H1 (cell line): Measurements from ENCODE around the gene NMNAT3. TPM values are rescaled to one million over a fixed set of nuclear protein-coding genes. Genes with fewer than 3 reads are reported as not detected.

Experiments
- CTCF ChIA-PET: fragments of 300-600 bp; sonication (Branson Sonifier 250); formaldehyde crosslinking; loops from one replicate; lab custom pipeline; 2021; ENCODE audit not compliant: partially characterized antibody; lab: Charles Lee
- POLR2A ChIA-PET: fragments of 300-600 bp; sonication (Branson Sonifier 250); formaldehyde crosslinking; loops from one replicate; lab custom pipeline; 2021; ENCODE audit warnings: inconsistent platforms; ENCODE audit not compliant: partially characterized antibody; lab: Charles Lee
- DNase-seq, 2 experiments: peaks; one replicate each; pipeline versions ENCODE4 v3.0.0 to v3.0.0-alpha.2; 2010 to 2022; ENCODE audit warnings: low spot score in 2 of 2, low read depth in 1 of 2, mixed read lengths in 1 of 2
- FAIRE-seq: peaks from 2 replicates; lab custom pipeline; 2011; peaks lifted over from hg19 to GRCh38; lab: Jason Lieb, UNC
- H2AFZ ChIP-seq: 2 replicates; pipeline ENCODE4 v1.8.1; 2012; ENCODE audit warnings: low read length, inconsistent platforms
- H2AK5ac ChIP-seq: 2 replicates; pipeline ENCODE4 v1.6.1; 2013; ENCODE audit warnings: low read depth, low read length
- H2BK120ac ChIP-seq: replicated peaks from 2 replicates; pipeline ENCODE3; 2013; ENCODE audit warnings: low read depth, low read length, inconsistent platforms
- H2BK12ac ChIP-seq: 2 replicates; pipeline ENCODE4 v1.6.1; 2013; ENCODE audit warnings: low read depth, low read length
- H2BK15ac ChIP-seq: 2 replicates; pipeline ENCODE4 v1.6.1; 2013; ENCODE audit warnings: low read length
- H2BK20ac ChIP-seq: 2 replicates; pipeline ENCODE4 v1.6.1; 2013; ENCODE audit warnings: low read length
- H2BK5ac ChIP-seq: 2 replicates; pipeline ENCODE4 v1.6.1; 2013; ENCODE audit warnings: low read depth, low read length
- H3K14ac ChIP-seq: 2 replicates; pipeline ENCODE4 v1.6.1; 2013; ENCODE audit warnings: inconsistent platforms; ENCODE audit not compliant: insufficient read length
- H3K18ac ChIP-seq: 2 replicates; pipeline ENCODE4 v1.6.1; 2013; ENCODE audit warnings: low read length; ENCODE audit errors: extremely low read depth
- H3K23ac ChIP-seq: 2 replicates; pipeline ENCODE4 v1.6.1; 2013; ENCODE audit warnings: inconsistent platforms; ENCODE audit not compliant: insufficient read length
- H3K23me2 ChIP-seq: 2 replicates; pipeline ENCODE4 v1.6.1; 2013; ENCODE audit warnings: low read depth, low read length
- H3K27ac ChIP-seq: 2 replicates; pipeline ENCODE4 v1.6.1; 2011; ENCODE audit warnings: low read depth, low read length, inconsistent platforms
- H3K27me3 ChIP-seq, 4 experiments: replicated peaks in 1 of 4; 1 replicate in 1 of 4; 2 replicates in 3 of 4; pipeline versions ENCODE4 v1.6.1 to v1.8.1; 2011 to 2013; ENCODE audit warnings: low read length in 3 of 4, mild to moderate bottlenecking in 3 of 4, inconsistent platforms in 2 of 4, mixed read lengths in 2 of 4, moderate library complexity in 1 of 4; ENCODE audit not compliant: control insufficient read depth in 3 of 4, insufficient read depth in 3 of 4; ENCODE audit errors: extremely low read depth in 1 of 4
- H3K36me3 ChIP-seq, 4 experiments: 2 replicates each; pipeline versions ENCODE4 v1.6.1 to v1.8.1; 2011 to 2013; ENCODE audit warnings: mild to moderate bottlenecking in 4 of 4, low read length in 3 of 4, moderate library complexity in 2 of 4, control low read depth in 1 of 4, inconsistent platforms in 1 of 4; ENCODE audit not compliant: insufficient read depth in 4 of 4, control insufficient read depth in 2 of 4
- H3K4ac ChIP-seq: replicated peaks from 2 replicates; pipeline ENCODE3; 2013; ENCODE audit warnings: low read length, low read depth, mixed read lengths, inconsistent platforms; ENCODE audit not compliant: insufficient read length
- H3K4me1 ChIP-seq, 4 experiments: replicated peaks in 1 of 4; 1 replicate in 1 of 4; 2 replicates in 3 of 4; pipeline versions ENCODE4 v1.6.1 to v1.8.1; 2011 to 2013; ENCODE audit warnings: low read length in 3 of 4, inconsistent platforms in 2 of 4, mixed read lengths in 1 of 4; ENCODE audit not compliant: insufficient read depth in 4 of 4, control insufficient read depth in 3 of 4
- H3K4me2 ChIP-seq, 2 experiments: 2 replicates each; pipeline versions ENCODE4 v1.6.1 to v1.8.1; 2011 to 2013; ENCODE audit warnings: low read depth in 2 of 2, low read length in 2 of 2, control low read depth in 1 of 2, inconsistent platforms in 1 of 2, mild to moderate bottlenecking in 1 of 2; ENCODE audit not compliant: insufficient read depth in 1 of 2
- H3K4me3 ChIP-seq, 4 experiments: fragments of 200-600, 300-600 bp in 1 of 4; sonication (generic), shearing (Covaris generic), sonication (Bioruptor Twin) in 1 of 4; 2 replicates each; pipeline versions ENCODE4 v1.5.1 to v1.8.1; 2011 to 2016; ENCODE audit warnings: low read length in 4 of 4, low read depth in 3 of 4, control low read depth in 2 of 4, inconsistent platforms in 2 of 4, mild to moderate bottlenecking in 2 of 4, mixed read lengths in 1 of 4, moderate library complexity in 1 of 4; ENCODE audit not compliant: insufficient read depth in 2 of 4; ENCODE audit errors: extremely low read depth in 1 of 4
- H3K56ac ChIP-seq: replicated peaks from 2 replicates; pipeline ENCODE3; 2013; ENCODE audit warnings: low read depth, mild to moderate bottlenecking, mixed read lengths, low read length, inconsistent platforms; ENCODE audit not compliant: insufficient read length
- H3K79me1 ChIP-seq: 2 replicates; pipeline ENCODE4 v1.6.1; 2013; ENCODE audit warnings: low read depth, low read length, control low read depth
- H3K79me2 ChIP-seq, 2 experiments: 2 replicates each; pipeline versions ENCODE4 v1.6.1 to v1.8.1; 2012 to 2013; ENCODE audit warnings: low read length in 2 of 2, mild to moderate bottlenecking in 2 of 2, inconsistent platforms in 1 of 2; ENCODE audit not compliant: insufficient read depth in 2 of 2, control insufficient read depth in 1 of 2
- H3K9ac ChIP-seq, 4 experiments: replicated peaks in 1 of 4; 1 replicate in 1 of 4; 2 replicates in 3 of 4; pipeline versions ENCODE4 v1.6.1 to v1.8.1; 2011 to 2013; ENCODE audit warnings: low read depth in 3 of 4, low read length in 3 of 4, control low read depth in 2 of 4, mild to moderate bottlenecking in 2 of 4, moderate library complexity in 2 of 4, inconsistent platforms in 1 of 4; ENCODE audit errors: extremely low read depth in 1 of 4
- H3K9me3 ChIP-seq, 2 experiments: 2 replicates each; pipeline versions ENCODE4 v1.6.1 to v1.8.1; 2012 to 2013; ENCODE audit warnings: mild to moderate bottlenecking in 2 of 2, moderate library complexity in 2 of 2, control low read depth in 1 of 2, inconsistent platforms in 1 of 2, low read depth in 1 of 2, low read length in 1 of 2, mixed read lengths in 1 of 2; ENCODE audit not compliant: insufficient read depth in 2 of 2
- H4K20me1 ChIP-seq, 2 experiments: replicated peaks in 1 of 2; 2 replicates each; pipeline versions ENCODE3 to v1.8.1; 2011 to 2013; ENCODE audit warnings: inconsistent platforms in 2 of 2, low read length in 2 of 2, mild to moderate bottlenecking in 1 of 2; ENCODE audit not compliant: insufficient read depth in 2 of 2, control insufficient read depth in 1 of 2
- H4K5ac ChIP-seq: 2 replicates; pipeline ENCODE4 v1.6.1; 2013; ENCODE audit warnings: low read length, low read depth, mixed read lengths, inconsistent platforms; ENCODE audit not compliant: insufficient read length
- H4K8ac ChIP-seq: 2 replicates; pipeline ENCODE4 v1.8.0; 2013; ENCODE audit warnings: mild to moderate bottlenecking, moderate library complexity, low read length, inconsistent platforms; ENCODE audit not compliant: insufficient read depth; ENCODE audit errors: extremely low read depth
- H4K91ac ChIP-seq: replicated peaks from 2 replicates; pipeline ENCODE3; 2013; ENCODE audit warnings: low read length, mixed read lengths, inconsistent platforms; ENCODE audit not compliant: insufficient read length
- BCL11A ChIP-seq, 2 experiments: IDR thresholded peaks; one replicate each; pipeline ENCODE4 v1.6.1; 2011; ENCODE audit warnings: low read depth in 2 of 2, low read length in 2 of 2, mild to moderate bottlenecking in 2 of 2
- EGR1 ChIP-seq: IDR thresholded peaks from 2 replicates; pipeline ENCODE4 v1.6.1; 2011; ENCODE audit warnings: low read depth, low read length, borderline replicate concordance
- KDM5A ChIP-seq: fragments of 200-600 bp; IDR thresholded peaks from 2 replicates; pipeline ENCODE4 v1.7.1; 2012; ENCODE audit warnings: mild to moderate bottlenecking, low read length, inconsistent platforms, mixed read lengths
- MAFK ChIP-seq: IDR thresholded peaks from 2 replicates; pipeline ENCODE4 v1.6.1; 2012; ENCODE audit warnings: low read depth, mild to moderate bottlenecking, improper control_type of control experiment, low read length
- SIX5 ChIP-seq: IDR thresholded peaks from 2 replicates; pipeline ENCODE4 v1.6.1; 2011; ENCODE audit warnings: mild to moderate bottlenecking, low read depth, low read length
- SUZ12 ChIP-seq: fragments of 200-600 bp; sonication (generic); IDR thresholded peaks from 2 replicates; pipeline ENCODE4 v1.6.1; 2012; ENCODE audit warnings: mild to moderate bottlenecking, inconsistent platforms, low read length, moderate library complexity, mixed read lengths
- TCF12 ChIP-seq: IDR thresholded peaks from 2 replicates; pipeline ENCODE4 v1.6.1; 2011; ENCODE audit warnings: low read depth, mild to moderate bottlenecking, low read length
- YY1 ChIP-seq: IDR thresholded peaks from 2 replicates; pipeline ENCODE4 v1.6.1; 2011; ENCODE audit warnings: low read depth, mild to moderate bottlenecking, low read length
- WGBS, 2 experiments: shearing (Covaris generic) in 1 of 2; methylation state at CpG; one replicate each; pipeline versions ENCODE4 v1.1.6 to v1.1.7; 2013 to 2015; ENCODE audit warnings: low lambda C conversion rate in 2 of 2, mixed read lengths in 2 of 2, inconsistent platforms in 1 of 2, low coverage in 1 of 2, missing lambda C conversion rate in 1 of 2; ENCODE audit not compliant: insufficient replicate concordance in 2 of 2, insufficient coverage in 1 of 2, insufficient read length in 1 of 2; ENCODE audit errors: extremely low coverage in 1 of 2, missing lambda C conversion rate in 1 of 2; 5-methylcytosine and 5-hydroxymethylcytosine counted together
- polyA plus RNA-seq, 7 experiments: library from polyadenylated mRNA; depleted of rRNA in 3 of 7; stranded (reverse) in 5 of 7; unstranded in 2 of 7; fragments of >200 nt in 5 of 7; fragments of 200-250 nt in 2 of 7; gene quantifications; 1 replicate in 5 of 7; 2 replicates in 1 of 7; 4 replicates in 1 of 7; pipeline versions ENCODE4 v1.2.1 to v1.2.3, GENCODE V29; 2011 to 2013; ENCODE audit warnings: missing spikeins in 2 of 7, mixed read lengths in 2 of 7
- total RNA-seq: library from RNA; stranded (reverse); fragmentation: NEBNext Ultra II Directional; extraction: Animal tissue kit (Norgen Biotek cat#: 25700); gene quantifications from 2 replicates; pipeline ENCODE4 v1.2.1, GENCODE V29; 2021

NMNAT3 gene
- total and polyA plus RNA-seq, 2 of the 8 experiments (the other 6 are each of a cell fraction or from before 2014, with no cell fraction given): 4.2 to 4.3 TPM

DNA sequence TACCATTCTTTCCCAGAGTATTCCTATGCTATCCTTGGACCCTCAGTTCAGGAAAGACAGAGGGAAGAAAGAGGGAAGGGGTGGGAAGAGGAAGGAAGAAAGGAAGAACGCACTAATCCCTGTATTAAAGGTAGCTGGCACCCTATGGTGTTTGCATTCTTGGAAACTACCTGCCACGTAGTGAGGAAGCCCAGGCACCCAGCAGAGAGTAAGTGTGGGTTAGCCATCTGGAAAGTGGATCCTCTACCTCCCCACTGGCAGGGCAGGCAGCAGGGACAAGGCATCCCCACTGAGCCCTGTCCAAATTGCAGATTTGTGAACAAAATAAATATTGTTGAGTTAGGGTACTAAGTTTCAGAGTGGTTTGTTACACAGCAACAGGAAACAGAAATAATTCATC is 147.1 kb downstream of the NMNAT3 start:
- no peak overlapping the region for H2BK5ac ChIP-seq
- no peaks in the 10 kb centered on the region for H3K36me3 ChIP-seq
- H2BK15ac ChIP-seq: no peak overlapping the region
- peaks cover 0 to 21% (median 13%) of the 10 kb centered on the region in 4 experiments; a peak in 6 of 7 replicates for H3K4me1 ChIP-seq
- TF ChIP-seq KDM5A (no peak), EGR1 (no peak), SIX5 (no peak), BCL11A (IDR thresholded peaks at IDR 0.05; ENCODE audit: low read depth in 2 of 2, low read length in 2 of 2) (no peak), SUZ12 (no peak), YY1 (no peak), MAFK (no peak), TCF12 (no peak)
- no peak overlapping the region for H3K18ac ChIP-seq
- no peaks in the 10 kb centered on the region for H3K79me2 ChIP-seq
- no peak overlapping the region for H3K9ac ChIP-seq
- H3K56ac ChIP-seq: no peak overlapping the region
- no peaks in the 10 kb centered on the region; a peak in 1 of 4 replicates for H3K9me3 ChIP-seq
- FAIRE-seq: no peak
- H4K5ac ChIP-seq: no peak overlapping the region
- H3K79me1 ChIP-seq: no peaks in the 10 kb centered on the region
- H3K4me3 ChIP-seq: no peak overlapping the region
- H2BK120ac ChIP-seq: no peak overlapping the region
- no peak overlapping the region for H3K27ac ChIP-seq
- H3K23me2 ChIP-seq: no peaks in the 10 kb centered on the region; the same call in 1 of the 2 replicates
- no peak overlapping the region for H4K8ac ChIP-seq
- no peak overlapping the region for H2AFZ ChIP-seq
- ChIA-PET POLR2A (interaction anchor here (1.2 kb wide), 1 partner anchor 10 kb away, joined by 5 read pairs; no protein-coding TSS in a partner anchor), CTCF (interaction anchor here (0.9 to 3.1 kb wide), 4 partner anchors 10 to 31 kb away, joined by 3 to 35 read pairs (median 5); no protein-coding TSS in a partner anchor)
- H3K14ac ChIP-seq: no peak overlapping the region
- no peak overlapping the region for H3K4ac ChIP-seq
- no peaks in the 10 kb centered on the region for H4K20me1 ChIP-seq
- no peak overlapping the region for H3K23ac ChIP-seq
- H3K4me2 ChIP-seq: no peak overlapping the region
- WGBS, 2 experiments: 45% methylated on average over 2 of the region's 2 CpGs; no CpG with 5 or more reads in 1 of the 2 experiments
- no peak overlapping the region for H2BK20ac ChIP-seq
- H2BK12ac ChIP-seq: no peak overlapping the region
- H3K27me3 ChIP-seq: no peaks in the 10 kb centered on the region
- DNase-seq: no peak
- no peak overlapping the region for H2AK5ac ChIP-seq
- no peak overlapping the region for H4K91ac ChIP-seq
